HG02623 (cell line): ENCODE measurements around the gene SLC39A11.
"Not testable (repeated sequence)": the region's sequence is repeated elsewhere in the genome, so short reads cannot be mapped to it uniquely, and the experiment has no call there.

Experiments
- ATAC-seq: cut with Tn5 transposase; IDR thresholded peaks from one replicate; pipeline ENCODE4 v1.9.1; 2021; ENCODE audit warnings: moderate library complexity; ENCODE audit not compliant: unreplicated experiment

The SLC39A11 gene

DNA sequence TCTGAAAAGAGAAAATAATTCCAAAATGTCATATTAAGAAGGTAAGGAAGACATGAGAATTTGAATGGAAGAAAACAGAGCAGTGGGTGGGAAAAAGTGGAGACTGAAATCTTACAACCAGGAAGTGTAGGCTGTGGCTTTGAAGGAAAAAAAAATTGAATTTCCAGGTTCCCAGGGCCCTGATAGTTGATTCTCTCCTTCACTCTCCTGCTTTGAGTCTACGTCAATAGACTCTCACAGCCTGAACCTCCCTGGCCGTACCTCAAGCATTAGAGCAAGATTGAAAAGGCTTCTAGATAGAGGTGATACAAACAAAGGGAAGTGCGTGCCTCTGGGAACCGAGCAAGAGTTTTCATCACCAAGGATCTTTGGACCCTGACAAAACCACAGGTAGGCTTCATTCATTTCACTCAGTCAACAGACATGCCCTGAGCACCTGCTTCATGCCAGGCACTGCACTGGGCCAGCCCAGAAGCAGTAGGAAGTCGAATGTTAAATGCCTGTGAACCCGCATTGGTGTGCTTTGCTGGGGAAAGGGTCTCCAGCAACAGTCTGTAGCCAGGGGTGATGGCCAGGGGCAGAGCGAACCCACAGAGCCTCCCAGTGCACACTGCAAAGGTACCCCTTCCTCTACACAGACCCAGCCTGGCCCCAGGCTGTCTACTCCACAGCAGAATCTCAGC is 163.9 kb downstream of the SLC39A11 start:
- no peak for ATAC-seq

DNA sequence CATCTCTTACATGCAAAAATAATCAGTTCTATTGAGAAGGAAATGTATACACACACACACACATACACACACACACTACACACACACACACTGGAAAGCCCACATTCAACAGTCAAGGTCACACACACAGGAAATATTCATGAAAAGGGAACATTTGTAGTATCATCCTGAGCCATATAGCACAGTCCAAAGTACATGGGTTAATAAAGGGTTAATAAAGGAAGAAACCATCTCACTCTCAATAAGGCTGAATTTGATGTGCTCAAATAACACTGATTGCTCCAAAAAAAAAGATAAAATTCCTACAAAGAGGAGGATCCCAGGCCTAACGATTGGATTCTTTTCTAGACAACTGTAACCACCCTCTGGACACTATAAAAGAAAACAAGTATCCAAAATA is 164.7 kb downstream of the SLC39A11 start:
- no peak for ATAC-seq

DNA sequence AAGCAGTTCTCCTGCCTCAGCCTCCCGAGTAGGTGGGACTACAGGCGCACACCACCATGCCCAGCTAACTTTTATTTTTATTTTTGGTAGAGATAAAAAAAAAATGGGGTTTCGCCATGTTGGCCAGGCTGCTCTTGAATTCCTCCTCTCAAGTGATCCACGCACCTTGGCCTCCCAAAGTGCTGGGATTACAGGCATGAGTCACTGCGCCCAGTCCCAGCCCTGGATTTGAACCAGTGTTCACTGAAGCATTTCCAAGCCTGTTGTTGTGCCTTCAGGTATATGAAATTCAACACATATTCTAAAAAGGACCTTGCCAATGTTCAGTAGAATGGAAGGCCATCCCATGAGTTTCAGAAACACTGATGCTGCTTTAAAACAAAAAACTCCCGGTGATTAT is 165.3 kb downstream of the SLC39A11 start:
- no peak for ATAC-seq

GRCh38 chr17:72926171-72926570 is 166.3 kb downstream of the SLC39A11 start:
- no peak for ATAC-seq

GRCh38 chr17:72924196-72924595 is 168.3 kb downstream of the SLC39A11 start:
- no peak for ATAC-seq

DNA sequence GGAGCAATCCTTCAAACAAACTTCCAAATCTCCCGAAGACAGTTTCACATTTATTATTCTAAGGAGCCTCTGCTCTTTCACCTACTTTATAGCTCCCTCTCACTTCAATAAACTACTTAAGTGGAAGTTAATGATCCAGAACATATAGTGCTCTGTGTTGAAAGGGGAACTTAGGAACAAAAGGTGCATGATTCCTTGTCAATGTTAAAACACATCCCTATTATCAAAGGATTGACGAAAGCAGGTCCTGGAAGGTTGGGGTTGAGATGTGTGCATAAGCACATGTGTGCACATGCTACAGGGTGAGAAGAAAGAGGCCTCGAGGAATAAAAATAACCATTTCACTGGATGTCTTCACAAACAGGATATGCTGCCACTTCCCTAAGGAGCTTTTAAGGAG is 170.3 kb downstream of the SLC39A11 start:
- no peak for ATAC-seq

- no peak for ATAC-seq
Measured at GRCh38 chr17:72921347-72922054, 171.0 kb downstream of the SLC39A11 start.

GRCh38 chr17:72920513-72920912 is 172.0 kb downstream of the SLC39A11 start:
- no peak for ATAC-seq

DNA sequence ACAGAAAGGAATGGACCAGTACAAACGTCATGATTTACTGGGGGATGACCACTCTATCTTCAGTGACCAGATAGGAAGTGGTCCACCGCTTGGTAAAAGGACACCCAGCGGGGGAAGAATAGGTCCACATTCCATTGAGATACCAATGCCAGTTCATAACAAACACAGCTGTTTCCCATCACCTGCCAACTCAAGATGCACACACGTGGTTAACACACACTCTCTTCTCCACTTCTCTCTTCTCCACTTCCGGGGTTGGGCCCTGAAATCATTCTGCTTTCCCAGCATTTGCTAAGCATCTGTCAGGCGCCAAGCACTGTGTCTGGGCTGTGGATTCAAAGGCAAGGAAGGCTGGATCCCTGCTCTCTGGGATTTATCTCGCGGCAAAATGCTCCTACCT is 175.5 kb downstream of the SLC39A11 start:
- no peak for ATAC-seq

DNA sequence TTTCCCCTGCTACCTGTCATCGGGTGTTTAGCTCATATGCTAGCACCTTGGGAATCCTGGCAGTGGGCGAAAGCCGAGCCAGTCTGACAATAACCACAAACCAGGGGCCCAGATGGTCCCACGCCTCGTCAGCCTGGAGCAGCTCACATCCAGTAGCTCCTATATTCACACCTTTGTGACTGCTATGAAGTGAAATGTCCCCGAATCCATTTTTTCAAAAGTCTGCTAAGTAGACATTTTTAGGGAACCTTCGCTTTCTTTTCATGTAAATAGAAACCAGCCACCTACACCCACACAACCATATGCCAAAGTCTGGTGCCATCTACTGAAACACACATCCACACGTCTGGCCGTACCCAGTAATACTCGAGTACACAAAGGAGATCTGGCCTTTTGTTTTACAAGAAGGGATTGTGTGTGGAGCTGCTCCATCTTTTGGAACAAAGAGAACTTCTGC is 176.8 kb downstream of the SLC39A11 start:
- no peak for ATAC-seq

GRCh38 chr17:72913142-72913682 is 179.3 kb downstream of the SLC39A11 start:
- ATAC-seq: no peak

DNA sequence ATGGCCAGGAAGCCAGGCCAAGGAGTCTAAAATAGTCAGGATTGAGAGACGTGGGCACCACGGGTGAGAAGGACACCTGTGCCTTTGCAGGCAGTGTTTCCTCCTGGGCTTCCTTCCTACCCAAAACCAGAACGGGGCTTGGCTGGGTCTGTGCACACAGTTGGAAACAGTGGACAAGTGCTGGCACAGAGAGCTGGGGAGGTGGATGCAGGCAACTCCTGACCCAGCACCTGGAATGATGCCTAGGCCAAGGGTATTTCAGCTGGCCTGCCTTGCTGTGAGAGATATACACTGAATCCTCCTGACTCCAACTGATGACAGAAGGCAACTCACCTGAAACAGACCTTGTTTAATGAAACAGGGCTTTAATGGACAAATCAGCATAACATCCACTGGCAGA is 186.2 kb downstream of the SLC39A11 start:
- no peak for ATAC-seq

DNA sequence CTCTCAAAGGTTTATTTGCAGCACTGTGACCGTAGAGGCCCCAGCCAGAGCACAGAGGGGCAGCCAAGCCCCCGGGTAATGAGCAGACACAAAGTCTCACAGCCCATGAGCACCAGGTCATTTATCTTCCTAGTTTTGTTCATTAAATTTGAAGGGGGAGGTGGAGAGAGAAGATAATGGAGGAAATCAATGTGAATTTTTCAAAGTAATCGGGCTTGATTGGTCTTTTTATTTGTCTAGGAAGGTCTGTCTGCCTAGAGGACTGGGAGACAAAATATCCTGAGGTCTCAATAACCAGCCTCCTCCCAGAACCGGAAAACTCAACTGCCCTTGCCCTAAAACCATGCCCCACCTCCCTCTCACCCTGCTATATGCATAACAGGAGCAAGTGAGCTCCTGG is 189.0 kb downstream of the SLC39A11 start:
- no peak for ATAC-seq

- no peak for ATAC-seq
Measured at GRCh38 chr17:72901657-72902056, 190.8 kb downstream of the SLC39A11 start.

DNA sequence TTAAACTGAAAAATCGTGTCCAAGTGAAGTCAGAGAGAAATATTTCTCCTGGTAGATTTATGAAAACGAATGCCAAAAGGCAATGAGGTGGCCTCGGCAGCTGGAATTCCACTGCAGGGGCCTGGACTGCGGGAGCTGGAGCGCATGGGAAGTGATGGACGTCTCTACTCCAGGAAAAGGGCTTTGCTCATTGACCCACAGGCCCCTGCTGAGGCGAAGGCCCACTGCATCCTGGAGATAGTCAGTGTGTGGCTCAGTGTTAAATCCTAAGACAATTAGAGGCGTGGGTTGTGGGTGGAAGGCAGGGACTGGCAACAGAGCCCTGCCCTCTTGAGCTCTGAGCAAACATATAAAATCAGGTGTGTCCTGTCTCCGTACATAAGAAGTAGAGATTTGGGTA is 191.4 kb downstream of the SLC39A11 start:
- no peak for ATAC-seq

DNA sequence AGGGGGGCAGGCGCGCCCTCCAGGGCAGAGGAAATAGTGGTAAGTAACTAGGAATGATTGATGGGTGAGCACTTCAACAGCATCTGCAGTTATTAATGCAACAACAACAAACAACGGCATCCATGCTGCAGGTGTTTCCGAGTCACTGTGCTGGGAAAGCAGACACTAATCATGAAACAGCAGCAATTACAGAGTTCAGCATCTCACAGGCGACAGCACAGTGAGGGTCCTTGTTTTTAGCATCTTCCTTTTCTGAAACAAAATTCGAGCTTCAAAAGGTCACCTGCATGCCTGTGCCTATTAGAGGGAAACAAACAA is 191.9 kb downstream of the SLC39A11 start:
- ATAC-seq: no peak

DNA sequence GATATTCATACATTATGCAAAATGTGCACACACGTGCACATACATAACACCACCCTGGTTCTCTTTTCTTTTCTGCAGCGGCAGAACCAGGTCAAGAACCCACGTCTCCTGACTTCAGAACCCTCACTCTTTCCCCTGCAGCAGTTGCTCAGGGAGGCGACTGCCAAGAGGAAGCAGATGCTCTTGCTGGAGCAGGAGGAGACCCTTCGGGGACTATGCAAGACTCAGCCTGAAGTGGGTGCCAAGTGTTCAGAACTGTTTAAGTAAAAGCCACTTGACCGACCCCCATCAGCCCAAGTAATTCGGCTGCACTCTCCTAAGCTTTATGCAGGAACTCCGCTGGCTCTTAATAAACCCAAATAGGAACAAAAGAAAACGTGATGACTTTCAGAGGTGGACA is 193.8 kb downstream of the SLC39A11 start:
- no peak for ATAC-seq

- ATAC-seq: not testable (repeated sequence)
Measured at GRCh38 chr17:72896288-72896687, 196.2 kb downstream of the SLC39A11 start.

- no peak for ATAC-seq
Measured at GRCh38 chr17:72891627-72892026, 200.9 kb downstream of the SLC39A11 start.

- ATAC-seq: no peak
Measured at GRCh38 chr17:72890711-72891110, 201.8 kb downstream of the SLC39A11 start.

DNA sequence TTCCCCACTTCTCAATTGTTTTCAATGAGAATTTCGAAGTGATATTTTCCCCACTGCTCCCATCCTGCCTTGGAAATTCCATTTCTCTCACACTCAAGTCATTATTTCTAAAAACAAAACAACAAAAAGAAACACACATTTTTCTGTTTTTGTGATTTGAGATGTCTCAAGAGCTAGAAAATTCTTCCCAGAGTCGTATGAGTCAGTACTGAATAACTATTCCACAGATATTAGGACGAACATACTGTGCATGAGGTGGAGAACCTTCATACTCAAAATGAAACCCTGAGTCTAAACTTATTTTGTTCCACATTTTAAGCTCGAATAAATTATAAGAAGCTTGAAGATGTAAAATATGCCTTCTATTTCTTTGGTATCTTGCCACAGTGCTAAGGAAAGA is 204.6 kb downstream of the SLC39A11 start:
- no peak for ATAC-seq

DNA sequence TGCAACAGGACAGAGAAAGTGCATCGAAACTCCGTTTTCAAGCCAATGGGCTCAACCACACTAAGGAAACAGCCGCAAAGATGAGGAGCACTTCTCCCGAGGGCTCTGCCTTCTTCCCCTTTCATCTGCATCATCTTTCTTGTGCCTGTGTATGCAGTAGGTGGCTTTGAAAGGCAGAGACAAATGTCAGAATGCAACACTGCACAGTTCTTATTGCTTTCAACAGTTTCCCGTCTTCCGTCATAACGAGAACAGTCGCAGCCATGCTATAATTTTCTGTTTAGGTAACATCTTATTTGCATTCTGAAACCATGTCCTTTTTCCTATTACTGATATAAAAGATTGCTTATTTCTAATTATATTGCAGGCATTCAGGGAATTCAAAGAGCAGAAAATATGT is 205.2 kb downstream of the SLC39A11 start:
- ATAC-seq: no peak

- no peak for ATAC-seq
Measured at GRCh38 chr17:72886622-72887021, 205.9 kb downstream of the SLC39A11 start.
